ENCODE data around the gene VIPAS39. TPM values are rescaled to one million over a fixed set of nuclear protein-coding genes. Genes with fewer than 3 reads are reported as not detected.

VIPAS39 gene
- polyA plus RNA-seq, 1 donor (not counting 4 experiments of a cell fraction or from before 2014, with no cell fraction given): 24.5 TPM

- FAIRE-seq: no peak
- peaks cover 26 to 28% of the 10 kb centered on the region in 2 experiments for H3K36me3 ChIP-seq (ENCODE audit: control insufficient read depth in 2 of 2, extremely low read depth in 1 of 2, insufficient read depth in 2 of 2, low read length in 2 of 2)
Observed at GRCh38 chr14:77426396-77426795, 31.0 kb downstream of the VIPAS39 start.

GRCh38 chr14:77424862-77425261, 32.5 kb downstream of the VIPAS39 start:
- Histone ChIP-seq H2AFZ (ENCODE audit: control insufficient read depth, low read length) (no peak overlapping the region), H3K9me3 (ENCODE audit: control insufficient read depth, low read depth, low read length) (no peaks in the 10 kb centered on the region), H3K9me1 (ENCODE audit: control insufficient read depth, extremely low read depth, insufficient read depth, low read length) (no peaks in the 10 kb centered on the region), H4K20me1 (ENCODE audit: control insufficient read depth, extremely low read depth, insufficient read depth, low read length) (no peaks in the 10 kb centered on the region), H3K36me3 (ENCODE audit: control insufficient read depth in 2 of 2, extremely low read depth in 1 of 2, insufficient read depth in 2 of 2, low read length in 2 of 2) (peaks cover 26 to 28% of the 10 kb centered on the region in 2 experiments), H3K4me2 (ENCODE audit: control insufficient read depth, extremely low read depth, insufficient read depth, low read depth, low read length) (no peak overlapping the region), H3K27ac (ENCODE audit: control insufficient read depth, insufficient read depth, low read length) (no peak overlapping the region), H3K4me3 (ENCODE audit: control insufficient read depth in 2 of 3, extremely low read depth in 1 of 3, insufficient read depth in 2 of 3, low read depth in 1 of 3, low read length in 3 of 3) (no peak overlapping the region), H3K4me1 (ENCODE audit: control insufficient read depth, extremely low read depth, insufficient read depth, low read length) (no peaks in the 10 kb centered on the region), H3K79me2 (ENCODE audit: control insufficient read depth, insufficient read depth, low read length) (no peaks in the 10 kb centered on the region), H3K27me3 (ENCODE audit: control insufficient read depth, extremely low read depth, insufficient read depth, low read length) (no peaks in the 10 kb centered on the region), H3K9ac (ENCODE audit: control insufficient read depth, extremely low read depth, insufficient read depth, low read length) (no peak overlapping the region)
- dilution Hi-C loops (cut with MboI; ENCODE audit: extremely low pct_ligation_motif_present, low sequenced_read_pairs): no loop called here
- TF ChIP-seq, protein P1, sequence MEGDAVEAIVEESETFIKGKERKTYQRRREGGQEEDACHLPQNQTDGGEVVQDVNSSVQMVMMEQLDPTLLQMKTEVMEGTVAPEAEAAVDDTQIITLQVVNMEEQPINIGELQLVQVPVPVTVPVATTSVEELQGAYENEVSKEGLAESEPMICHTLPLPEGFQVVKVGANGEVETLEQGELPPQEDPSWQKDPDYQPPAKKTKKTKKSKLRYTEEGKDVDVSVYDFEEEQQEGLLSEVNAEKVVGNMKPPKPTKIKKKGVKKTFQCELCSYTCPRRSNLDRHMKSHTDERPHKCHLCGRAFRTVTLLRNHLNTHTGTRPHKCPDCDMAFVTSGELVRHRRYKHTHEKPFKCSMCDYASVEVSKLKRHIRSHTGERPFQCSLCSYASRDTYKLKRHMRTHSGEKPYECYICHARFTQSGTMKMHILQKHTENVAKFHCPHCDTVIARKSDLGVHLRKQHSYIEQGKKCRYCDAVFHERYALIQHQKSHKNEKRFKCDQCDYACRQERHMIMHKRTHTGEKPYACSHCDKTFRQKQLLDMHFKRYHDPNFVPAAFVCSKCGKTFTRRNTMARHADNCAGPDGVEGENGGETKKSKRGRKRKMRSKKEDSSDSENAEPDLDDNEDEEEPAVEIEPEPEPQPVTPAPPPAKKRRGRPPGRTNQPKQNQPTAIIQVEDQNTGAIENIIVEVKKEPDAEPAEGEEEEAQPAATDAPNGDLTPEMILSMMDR (optimal IDR thresholded peaks at IDR 0.05 in 1 of 3, IDR thresholded peaks at IDR 0.05 in 1 of 3, conservative IDR thresholded peaks at IDR 0.05 in 1 of 3; ENCODE audit: extremely low read depth in 1 of 3, insufficient read depth in 2 of 3, low read length in 3 of 3): no peak
- no peak for TF ChIP-seq EZH2 (IDR thresholded peaks at IDR 0.05; ENCODE audit: low read length)
- DNase-seq (ENCODE audit: low read depth, low spot score) (no peak), FAIRE-seq (no peak)

More at GRCh38 chr14:77426396-77426795, 31.0 kb downstream of the VIPAS39 start:
- no peaks in the 10 kb centered on the region for H3K4me1 ChIP-seq (ENCODE audit: control insufficient read depth, extremely low read depth, insufficient read depth, low read length)
- no peak overlapping the region for H3K9ac ChIP-seq (ENCODE audit: control insufficient read depth, extremely low read depth, insufficient read depth, low read length)
- no peak for DNase-seq (ENCODE audit: low read depth, low spot score)
- no peak overlapping the region for H2AFZ ChIP-seq (ENCODE audit: control insufficient read depth, low read length)
- no peak overlapping the region for H3K4me2 ChIP-seq (ENCODE audit: control insufficient read depth, extremely low read depth, insufficient read depth, low read depth, low read length)
- no peak overlapping the region for H3K27ac ChIP-seq (ENCODE audit: control insufficient read depth, insufficient read depth, low read length)
- TF ChIP-seq, protein P1 (optimal IDR thresholded peaks at IDR 0.05 in 1 of 3, IDR thresholded peaks at IDR 0.05 in 1 of 3, conservative IDR thresholded peaks at IDR 0.05 in 1 of 3; ENCODE audit: extremely low read depth in 1 of 3, insufficient read depth in 2 of 3, low read length in 3 of 3): no peak
- no peak for TF ChIP-seq EZH2 (IDR thresholded peaks at IDR 0.05; ENCODE audit: low read length)
- dilution Hi-C loops (cut with MboI; ENCODE audit: extremely low pct_ligation_motif_present, low sequenced_read_pairs): no loop called here
- H3K9me1 ChIP-seq (ENCODE audit: control insufficient read depth, extremely low read depth, insufficient read depth, low read length): no peaks in the 10 kb centered on the region
- no peaks in the 10 kb centered on the region for H3K27me3 ChIP-seq (ENCODE audit: control insufficient read depth, extremely low read depth, insufficient read depth, low read length)
- no peak overlapping the region for H3K4me3 ChIP-seq (ENCODE audit: control insufficient read depth in 2 of 3, extremely low read depth in 1 of 3, insufficient read depth in 2 of 3, low read depth in 1 of 3, low read length in 3 of 3)
- H3K79me2 ChIP-seq (ENCODE audit: control insufficient read depth, insufficient read depth, low read length): no peaks in the 10 kb centered on the region
- no peaks in the 10 kb centered on the region for H3K9me3 ChIP-seq (ENCODE audit: control insufficient read depth, low read depth, low read length)
- H4K20me1 ChIP-seq (ENCODE audit: control insufficient read depth, extremely low read depth, insufficient read depth, low read length): no peaks in the 10 kb centered on the region

All from keratinocyte (primary cell).